CD4-positive, alpha-beta T cell treated with Interleukin-12 subunit alpha and Interleukin-12 subunit beta, for 1 hour (primary cell): Measurements from ENCODE around the gene ACSBG1.
"Not testable (repeated sequence)": the region's sequence is repeated elsewhere in the genome, so short reads cannot be mapped to it uniquely, and the experiment has no call there.

Source experiments
- DNase-seq: peaks from one replicate; pipeline ENCODE4 v3.0.0-alpha.2; 2020

ACSBG1 gene

DNA sequence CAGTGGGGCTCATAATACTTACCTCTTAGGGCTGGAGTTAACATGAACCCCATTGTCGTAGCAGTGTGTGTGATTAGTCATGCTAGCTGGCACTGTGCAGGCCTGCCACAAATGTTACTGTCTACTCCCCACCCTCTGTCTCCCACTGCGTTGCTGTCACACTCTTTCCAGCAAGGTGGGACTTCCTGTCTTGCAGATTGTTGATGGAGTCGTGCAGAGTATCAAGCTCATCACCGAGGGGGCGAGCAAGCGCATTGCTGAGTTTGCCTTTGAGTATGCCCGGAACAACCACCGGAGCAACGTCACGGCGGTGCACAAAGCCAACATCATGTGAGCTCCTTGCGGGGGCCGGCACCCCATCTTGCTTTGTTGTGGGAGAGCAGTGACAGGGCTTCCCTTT, 72.3 kb downstream of the ACSBG1 start:
- DNase-seq: peak; percentile 18

DNA sequence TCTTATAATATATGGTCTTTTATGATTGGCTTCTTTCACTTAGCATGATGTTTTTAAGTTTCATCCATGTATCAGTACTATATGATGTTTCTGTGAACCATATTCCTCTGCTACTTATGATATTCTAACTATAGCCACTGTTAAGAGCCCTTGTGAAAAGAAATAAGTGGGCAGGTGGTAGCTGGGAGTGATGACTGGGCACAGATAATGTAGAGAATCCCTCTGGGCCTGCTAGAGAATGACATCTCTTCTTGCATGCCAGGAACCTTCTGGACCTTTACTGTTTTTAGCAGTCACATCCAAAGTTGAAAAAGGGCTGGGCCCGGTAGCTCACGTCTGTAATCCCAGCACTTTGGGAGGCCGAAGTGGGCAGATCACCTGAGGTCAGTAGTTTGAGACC, 75.0 kb downstream of the ACSBG1 start:
- DNase-seq: no peak

DNA sequence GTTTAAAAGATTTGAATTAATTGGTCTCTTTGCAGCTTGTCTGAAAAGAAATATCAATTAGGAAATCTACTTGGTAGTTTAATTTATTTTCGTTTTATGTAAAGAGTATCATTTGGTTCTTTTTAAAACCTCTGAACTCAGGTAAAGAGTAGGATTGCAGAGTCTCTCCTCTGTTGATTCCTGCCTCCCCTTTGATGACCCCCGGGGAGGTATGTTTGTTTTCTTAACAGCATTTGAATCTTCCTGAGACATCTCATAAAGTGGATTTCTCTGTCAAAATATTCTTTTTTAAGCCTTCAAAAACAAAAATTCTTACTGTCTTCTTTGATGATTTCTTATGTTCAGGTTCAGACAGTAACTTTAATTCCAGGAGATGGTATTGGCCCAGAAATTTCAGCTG, 77.2 kb downstream of the ACSBG1 start:
- no peak for DNase-seq

DNA sequence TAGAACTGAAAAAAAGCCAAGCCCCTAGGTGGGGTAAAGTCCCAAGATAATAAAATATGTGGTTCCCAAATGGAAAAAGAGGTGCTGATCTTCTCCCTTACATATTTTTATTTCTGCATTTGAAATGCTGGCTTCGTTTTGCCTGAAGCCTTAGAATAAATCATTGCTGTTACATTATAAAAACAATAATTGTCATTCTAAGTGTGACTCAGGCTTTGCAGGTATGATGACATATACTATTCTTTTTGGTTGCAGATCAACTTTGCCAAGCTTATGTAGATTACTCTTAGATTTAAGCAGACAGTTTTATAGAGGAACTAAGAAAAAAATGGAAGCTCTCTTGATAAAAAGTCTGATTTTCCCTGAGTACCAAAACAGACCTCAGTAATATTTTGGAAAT, 77.7 kb downstream of the ACSBG1 start:
- DNase-seq: no peak

DNA sequence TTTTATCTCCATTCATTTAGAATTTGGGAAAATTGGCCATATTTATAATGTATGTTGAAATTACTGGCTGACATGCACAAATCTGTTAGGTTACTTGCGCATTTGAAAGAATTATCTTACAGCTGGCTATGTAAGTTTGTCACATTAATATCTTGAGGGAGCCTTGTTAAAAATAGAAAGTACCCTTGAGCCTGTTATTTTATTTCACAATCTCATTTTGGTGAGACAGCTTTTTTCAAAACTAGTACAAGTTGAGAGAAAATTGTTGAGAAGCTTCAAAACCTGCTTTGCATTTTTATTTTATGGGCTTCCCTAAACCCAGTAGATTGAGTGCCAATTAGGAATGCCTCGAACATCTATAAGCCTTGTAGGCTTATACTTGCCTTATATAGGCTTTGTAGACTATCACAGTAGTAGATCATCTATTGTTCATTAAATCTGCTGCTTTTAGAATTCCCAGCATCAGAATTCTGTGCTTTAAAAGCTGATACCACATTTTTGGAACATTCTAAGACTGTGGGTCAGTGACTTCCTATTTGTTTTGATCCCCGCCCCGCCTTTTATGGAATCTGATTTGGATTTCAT, 78.9 kb downstream of the ACSBG1 start:
- DNase-seq: no peak

DNA sequence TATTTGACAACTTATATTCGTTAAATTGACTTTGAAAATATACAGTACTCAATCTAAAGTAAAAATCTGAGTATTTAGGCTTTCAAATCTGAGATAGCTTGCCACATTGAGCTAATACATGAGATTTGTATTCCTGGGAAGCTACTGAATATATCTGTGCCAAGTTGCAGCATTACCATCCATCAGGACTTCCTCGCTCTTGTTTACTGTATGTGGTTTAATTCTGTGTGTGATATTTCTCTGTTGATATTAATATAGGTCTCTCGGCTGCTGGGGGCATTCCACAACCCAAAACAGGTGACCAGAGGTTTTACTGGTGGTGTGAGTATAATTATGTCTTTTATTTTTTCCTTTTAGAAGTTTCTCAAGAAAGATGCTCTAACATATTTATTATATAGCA, 79.4 kb downstream of the ACSBG1 start:
- no peak for DNase-seq

DNA sequence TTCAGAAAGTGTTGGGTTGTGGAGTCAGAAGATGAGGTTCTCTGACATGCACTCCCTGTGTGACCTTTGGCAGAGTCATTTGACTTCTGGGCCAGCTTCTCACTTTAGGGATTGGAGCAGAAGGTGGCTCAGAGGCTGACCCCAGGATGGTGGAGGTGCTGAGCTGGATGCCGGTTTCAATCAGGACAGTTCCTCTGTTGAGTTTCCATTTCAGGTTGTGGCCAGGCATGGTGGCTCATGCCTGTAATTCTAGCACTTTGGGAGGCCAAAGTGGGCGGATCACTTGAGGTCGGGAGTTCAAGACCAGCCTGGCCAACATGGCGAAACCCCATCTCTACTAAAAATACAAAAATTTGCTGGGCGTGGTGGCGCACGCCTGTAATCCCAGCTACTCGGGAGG, 83.3 kb downstream of the ACSBG1 start:
- DNase-seq: not testable (repeated sequence)

DNA sequence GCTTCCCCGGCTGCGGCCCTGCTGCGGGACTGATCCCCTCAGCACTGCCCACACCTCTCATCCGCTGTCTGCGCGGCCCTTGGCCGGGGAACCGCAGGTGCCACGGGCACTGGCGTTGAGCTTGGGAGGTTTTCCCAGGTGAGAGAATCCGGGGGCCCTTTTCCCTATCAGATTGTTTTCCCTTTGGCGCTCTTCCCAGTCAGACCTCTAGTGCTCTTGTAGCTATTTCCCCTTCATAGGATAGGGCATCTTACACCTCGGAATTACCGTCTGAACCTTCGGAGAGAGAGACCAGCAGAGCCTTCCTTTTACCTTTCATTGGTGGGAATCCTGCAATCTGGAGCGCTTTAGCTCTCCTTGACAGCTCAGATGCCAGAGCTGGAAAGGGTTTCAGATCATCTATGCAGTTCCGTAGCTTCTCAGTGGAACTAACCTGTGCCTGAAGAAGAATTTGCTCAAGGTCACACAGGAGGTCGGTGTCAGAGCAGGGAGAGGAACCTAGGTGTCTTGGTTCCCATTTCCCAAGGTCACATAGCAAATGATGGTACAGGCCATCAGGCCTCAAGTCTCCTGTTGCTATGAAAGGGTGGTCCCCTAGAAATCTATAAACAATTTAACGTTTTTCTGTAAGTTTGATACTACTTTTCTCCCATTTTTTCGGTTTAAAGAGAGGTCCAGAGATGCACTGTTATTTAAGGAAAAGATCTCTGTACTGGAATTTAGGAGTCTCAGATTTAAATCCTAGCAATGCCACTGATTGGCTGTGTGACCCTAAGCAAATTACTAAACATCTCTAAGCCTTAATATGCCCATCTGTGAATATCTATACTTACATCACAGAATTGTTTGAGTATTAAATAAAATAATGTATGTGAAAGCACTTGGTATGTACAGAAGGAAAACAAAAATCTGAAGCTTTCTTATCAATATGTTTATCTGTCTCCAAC, 84.3 kb downstream of the ACSBG1 start:
- DNase-seq: no peak

DNA sequence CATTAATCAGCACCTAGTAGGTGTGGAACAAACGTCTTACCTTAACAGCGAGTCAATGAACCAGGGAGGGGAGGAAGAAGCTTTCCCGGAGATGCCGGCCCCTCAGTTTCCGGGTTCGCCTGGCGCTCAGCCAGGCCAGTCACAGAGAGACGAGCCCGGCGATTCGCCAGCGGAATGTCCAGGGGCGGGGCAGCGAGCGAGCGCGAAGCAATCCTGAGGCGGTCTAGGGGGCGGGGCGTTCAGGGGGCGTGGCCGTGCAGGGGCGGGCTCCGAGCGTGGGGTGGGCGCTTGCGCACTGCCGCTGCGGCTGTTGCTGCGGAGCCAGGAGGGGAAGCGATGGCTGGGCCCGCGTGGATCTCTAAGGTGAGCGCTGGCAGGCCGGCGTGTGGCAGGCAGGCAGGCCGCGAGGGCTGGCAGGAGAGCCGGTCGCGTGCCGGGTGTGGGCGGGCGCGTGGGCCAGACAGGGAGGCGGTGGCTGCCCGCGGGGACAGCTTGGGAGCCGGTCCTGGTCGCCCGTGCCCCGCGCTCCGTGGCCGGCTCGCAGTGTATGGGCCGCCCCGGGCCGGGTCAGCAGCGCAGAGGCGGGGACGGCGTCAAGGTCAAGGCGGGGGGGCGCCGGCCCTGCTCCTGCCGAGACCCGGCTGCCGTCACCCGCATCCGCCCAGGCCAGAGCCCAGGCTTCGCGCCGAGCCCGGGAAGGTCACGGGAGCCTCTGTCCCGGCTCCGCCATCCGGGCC, 85.1 kb downstream of the ACSBG1 start, which contains the start of gene IDH3A:
IDH3A (plus strand) TSS at position 295 of the 737 bp plus-strand sequence; CDS start at position 337, 42 bp downstream.
- peak; percentile 99 for DNase-seq

DNA sequence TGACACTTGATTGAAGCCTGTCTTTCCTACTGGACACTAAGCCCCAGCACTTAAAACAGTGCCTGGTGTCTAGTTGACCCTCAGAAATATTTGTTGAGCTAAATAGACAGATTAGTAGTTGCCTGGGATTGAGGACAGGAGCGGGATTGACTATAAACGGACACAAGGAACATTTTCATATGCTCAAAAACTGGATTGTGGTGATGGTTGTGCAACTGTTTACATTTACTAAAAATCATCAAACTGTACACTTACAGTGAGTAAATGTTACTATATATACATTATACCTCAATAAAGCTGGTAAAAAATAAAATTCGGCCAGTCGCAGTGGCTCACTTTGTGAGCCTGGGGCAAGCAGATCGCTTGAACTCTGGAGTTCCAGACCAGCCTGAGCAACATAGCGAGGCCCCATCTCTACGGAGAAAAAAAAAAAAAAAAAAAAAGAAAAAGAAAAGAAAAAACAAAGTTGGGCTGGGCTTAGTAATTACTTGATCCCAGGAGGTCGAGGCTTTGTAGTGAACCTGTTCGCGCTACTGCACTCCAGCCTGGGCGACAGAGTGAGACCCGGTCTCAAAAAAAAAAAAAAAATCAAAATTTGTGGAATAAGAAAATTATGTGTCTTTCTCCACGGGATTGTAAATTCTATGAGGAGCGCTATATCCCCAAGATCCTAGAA, 85.8 kb downstream of the ACSBG1 start:
- DNase-seq: no peak

DNA sequence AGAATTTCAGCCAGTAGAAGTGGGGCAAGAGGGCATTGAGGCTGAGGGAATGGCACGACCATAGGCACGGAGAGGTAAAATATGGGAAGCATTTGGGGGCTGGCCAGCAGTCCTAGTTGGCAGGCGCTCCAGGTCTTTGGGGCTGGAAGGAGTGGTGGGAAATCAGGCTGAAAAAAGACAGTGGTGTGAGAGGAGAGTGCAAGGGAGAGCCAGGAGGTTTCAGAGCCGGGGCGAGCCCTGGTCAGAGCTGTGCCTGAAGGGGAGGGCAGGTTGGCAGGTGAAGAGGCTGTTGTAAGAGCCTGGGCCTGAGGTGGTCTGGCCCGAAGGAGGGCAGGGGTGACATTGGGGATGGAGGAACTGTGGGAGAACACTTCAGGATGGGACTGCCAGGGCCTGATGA, 86.8 kb downstream of the ACSBG1 start:
- DNase-seq: no peak

DNA sequence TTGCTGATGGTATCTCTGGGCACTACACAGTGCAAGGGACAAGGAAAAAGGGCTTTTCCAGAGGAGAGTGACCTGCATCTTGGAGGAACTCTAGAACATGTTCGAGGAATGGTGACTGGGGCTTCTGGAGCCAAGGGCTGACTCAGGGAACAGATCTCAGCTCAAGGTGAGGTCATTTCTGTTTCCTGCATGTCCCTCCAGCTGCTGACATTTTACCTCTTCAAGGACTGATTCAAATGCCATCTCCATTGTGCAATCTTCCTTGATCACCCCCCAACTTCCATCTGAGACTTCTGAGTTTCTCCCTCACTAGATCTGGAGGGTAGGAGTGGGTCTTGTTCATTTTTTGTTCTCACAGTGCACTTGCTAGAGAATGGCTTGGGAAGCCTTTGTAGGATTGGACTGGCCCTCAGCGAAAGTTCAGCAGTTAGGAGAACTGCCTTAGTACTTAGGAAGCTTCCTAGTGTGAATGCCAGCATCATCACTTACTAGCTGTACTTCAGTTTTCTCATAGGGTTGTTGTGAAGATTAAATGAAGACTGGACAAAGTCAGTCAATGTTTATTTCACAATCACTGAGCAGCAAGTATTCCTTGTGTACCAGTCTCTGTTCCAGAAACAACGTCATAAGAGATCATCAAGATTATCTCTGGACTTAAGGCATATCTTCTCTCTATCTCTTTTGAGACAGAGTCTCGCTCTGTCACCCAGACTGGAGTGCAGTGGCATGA, 87.8 kb downstream of the ACSBG1 start:
- DNase-seq: no peak

DNA sequence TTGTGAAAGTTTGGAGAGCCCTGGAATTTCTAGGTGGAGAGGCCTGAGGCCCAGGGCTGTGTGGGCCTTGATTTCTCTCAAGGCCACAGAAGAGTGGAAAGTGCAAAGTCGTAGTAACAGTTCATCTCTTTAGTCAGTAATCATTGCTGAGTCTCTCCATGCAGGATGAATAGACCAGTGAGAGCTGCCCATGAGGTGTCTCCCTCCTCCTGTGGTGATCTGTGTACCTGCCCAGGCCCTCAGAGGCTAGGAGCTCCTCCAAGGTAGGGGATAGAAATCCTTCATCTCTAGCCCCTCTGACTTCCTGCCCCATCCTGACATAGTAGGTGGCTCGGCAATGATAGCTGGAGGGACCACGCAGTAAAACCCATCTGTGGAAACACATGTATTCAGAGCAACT, 92.0 kb downstream of the ACSBG1 start:
- DNase-seq: no peak

DNA sequence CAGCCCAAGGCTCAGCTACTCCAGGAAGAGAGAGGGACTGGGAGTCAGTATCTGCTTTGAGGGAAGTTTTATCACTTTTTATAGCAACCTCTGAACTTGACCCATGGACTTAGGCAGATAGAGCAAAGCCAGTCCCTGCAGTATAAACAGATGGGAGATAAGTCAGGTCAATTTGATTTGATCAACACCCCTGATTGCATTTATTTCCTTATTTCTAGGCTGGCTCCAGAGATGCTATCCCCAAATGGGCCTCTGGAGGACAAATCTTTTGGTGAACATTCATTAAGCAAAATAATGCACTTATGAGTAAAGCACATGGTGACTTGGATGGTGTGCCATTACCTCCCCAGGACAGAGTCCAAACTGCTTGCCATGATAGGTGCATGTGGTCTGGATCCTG, 94.1 kb downstream of the ACSBG1 start:
- DNase-seq: no peak

DNA sequence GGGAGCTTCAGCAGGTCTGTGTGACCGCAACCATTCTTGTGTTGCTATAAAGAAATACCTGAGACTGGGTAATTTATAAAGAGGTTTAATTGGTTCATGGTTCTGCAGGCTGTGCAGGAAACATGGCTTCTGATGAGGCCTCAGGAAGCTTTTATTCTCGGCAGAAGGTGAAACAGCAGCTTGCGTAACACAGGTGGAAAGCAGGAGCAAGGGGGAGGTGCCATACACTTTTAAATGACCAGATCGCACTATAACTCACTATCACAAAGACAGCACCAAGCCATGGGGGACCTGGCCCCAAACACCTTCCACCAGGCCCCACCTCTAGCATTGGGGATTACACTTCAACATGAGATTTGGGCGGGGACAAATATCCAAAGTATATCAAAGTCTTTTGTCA, 94.8 kb downstream of the ACSBG1 start:
- DNase-seq: no peak

DNA sequence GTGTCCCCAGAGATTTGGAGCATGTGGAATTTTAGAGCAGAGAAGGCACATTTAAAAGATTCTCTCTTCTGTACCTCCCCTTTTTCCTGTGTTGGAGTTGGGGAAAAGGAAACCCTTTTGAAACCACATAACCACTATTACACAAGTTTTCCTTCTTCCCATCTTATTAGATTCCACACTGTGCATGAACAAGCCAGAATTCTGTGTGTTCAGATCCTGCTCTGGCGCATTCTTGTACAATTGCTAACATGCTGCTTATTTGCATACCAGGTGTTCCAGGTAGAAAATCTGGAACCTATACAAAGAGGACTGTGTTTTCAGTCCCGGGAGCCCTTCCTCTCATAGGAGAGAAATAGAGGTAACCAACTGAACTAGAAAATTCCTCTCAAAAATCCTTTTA, 100.6 kb downstream of the ACSBG1 start:
- no peak for DNase-seq

DNA sequence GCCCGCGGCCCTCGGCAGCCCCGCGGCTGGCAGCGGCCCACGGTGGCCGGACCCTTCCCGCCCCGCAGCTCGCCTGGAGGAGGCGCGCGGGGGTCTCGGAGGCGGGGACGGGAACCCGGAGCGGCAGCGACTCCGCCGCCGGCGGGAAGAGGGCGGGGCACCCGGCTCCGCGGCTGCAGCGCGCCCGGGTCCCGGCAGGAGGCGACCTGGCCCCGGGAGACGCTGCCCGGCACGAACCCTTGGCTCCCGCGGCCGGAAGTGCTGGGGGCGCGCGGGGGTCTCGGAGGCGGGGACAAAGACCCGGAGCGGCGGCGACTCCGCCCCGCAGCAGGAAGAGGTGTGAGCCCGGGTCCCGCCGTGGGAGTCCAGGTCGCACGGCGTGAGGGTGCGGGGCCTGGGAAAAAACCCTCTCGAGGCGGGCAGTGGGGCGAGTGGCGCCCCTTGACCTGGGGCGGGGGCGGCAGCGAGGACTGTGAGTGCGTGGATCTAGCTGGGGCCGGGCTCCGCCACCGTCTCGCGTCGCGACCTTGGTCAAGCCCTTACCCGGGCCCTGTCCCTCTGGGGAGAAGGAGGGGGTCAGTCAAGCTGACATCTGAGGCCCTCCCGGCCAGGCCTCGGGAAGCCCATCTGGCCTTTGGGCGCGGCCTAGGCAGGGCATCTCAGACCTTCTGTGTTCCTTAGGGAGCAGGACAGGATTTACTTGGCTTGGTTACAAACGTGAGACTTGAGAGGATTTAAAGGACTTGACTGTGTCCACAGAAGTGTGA, 102.9 kb downstream of the ACSBG1 start, which contains the start of gene CIB2:
CIB2 (minus strand) TSS at position 151 of the 767 bp plus-strand sequence. CDS start 230 bp downstream, outside the sequence.
- DNase-seq: peak; percentile 82

DNA sequence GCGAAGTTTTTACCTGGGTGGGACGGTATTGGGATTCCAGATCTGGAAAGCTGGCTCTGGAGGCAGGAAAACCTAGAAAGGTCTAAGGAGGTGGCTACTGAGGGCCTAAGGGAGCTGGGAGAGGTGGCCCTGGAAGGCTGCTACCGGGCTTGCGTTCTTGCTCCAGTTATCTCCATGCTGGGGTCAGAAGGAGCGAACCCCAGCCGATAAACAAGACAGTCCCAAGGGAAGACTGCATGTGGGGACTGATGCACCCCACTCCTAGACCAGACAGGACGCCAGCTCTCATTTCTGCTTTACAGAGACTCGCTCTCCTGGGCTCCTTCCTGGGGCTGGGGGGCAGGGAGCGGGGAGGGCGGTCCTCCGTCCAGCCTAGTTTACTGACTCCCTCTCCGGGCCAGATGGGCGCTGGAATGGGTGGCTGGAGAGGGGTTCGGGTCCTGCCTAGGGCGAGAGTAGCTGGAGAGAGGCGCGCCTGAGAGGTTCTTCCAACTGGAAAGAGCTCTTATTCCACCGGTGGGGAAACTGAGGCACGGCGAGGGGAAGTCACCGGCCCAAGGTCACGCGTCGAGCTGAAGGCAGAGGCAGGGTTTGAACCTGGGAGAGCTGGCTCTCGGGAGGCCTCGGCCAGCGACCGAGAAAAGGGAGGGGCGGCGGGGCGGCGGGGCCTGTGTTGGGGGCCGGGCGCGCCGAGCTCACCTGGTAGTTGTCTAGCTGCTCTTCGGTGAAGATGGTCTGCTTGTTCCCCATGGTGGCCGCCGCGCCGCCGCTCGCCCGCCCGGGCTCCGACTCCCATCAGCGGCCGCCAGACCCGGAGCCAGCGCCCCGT, 103.7 kb downstream of the ACSBG1 start:
- no peak for DNase-seq

DNA sequence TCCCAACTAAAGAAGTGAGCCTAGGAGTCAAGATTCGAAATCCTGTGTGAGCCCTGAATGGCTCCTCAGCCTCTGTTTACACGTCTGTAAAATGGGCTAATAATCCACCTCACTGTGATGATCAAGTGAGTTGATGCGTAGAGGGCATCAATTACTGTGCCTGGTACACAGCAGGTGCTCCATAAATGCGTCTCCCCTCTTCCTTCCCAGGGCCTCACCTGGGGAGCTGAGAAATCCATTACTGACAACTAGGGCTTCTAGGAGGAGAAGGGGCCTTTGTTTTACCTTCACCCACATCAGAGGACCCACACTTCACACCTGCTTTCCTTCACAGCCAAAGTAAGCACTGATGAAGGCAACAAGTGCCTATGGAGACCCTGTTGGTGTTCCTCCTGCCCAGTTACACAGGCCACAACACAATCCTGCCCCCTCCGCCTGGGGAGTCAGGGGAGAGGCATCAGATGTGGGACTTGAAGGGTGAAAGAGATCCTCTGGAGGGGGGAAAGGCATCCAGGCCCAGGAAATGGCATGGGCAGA, 104.5 kb downstream of the ACSBG1 start:
- no peak for DNase-seq

DNA sequence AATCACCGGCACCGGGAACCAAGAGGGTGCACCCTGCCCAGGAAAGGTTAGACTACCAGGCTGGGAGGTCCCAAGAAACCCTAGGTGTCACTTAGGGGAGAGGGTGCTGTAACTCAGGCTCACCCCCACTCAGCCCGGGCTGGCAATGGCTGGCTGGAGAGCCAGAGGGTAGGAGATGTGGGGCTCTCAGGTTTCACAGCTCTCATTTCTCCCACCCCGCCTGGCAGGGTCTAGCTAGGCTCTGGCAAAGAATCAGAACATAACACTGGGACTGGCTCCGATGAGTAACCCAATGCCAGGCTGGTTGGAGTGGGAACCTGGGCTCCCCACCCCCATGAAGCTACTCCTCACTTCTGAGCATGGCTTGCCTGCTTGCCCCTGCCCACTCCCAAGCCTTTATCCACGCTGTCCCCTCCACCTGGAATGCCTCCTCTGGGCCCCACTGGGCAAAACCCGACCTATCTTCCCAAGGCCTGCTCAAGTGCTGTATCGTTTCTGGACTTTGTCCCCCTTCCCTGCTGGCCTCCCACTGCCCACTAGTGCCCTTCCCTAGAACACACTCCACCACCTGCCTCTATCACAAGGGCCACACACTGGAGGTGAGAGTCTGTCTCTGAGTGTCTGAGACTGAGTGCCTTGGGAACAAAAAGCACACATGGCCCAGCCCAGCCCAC, 105.2 kb downstream of the ACSBG1 start:
- DNase-seq: no peak
